Umbilical cord (tissue), 2 donors: ENCODE data around the gene TGFBR2. TPM values are rescaled to one million over a fixed set of nuclear protein-coding genes. Genes with fewer than 3 reads are reported as not detected.
A peak's percentile ranks its signal among the peaks of the same experiment; 100 is the strongest.

ENCODE experiments used
- DNase-seq: peaks from one replicate; pipeline ENCODE4 v3.0.0-alpha.2; 2015; ENCODE audit warnings: low spot score
- total RNA-seq: library from RNA; depleted of rRNA; stranded (reverse); fragments of >200 nt; gene quantifications from one replicate; pipeline ENCODE4 v1.2.3, GENCODE V29; 2014; ENCODE audit warnings: low replicate concordance; ENCODE audit not compliant: insufficient read depth

TGFBR2 gene
- total RNA-seq, 1 donor from 2014 or later = 54.2 TPM

DNA sequence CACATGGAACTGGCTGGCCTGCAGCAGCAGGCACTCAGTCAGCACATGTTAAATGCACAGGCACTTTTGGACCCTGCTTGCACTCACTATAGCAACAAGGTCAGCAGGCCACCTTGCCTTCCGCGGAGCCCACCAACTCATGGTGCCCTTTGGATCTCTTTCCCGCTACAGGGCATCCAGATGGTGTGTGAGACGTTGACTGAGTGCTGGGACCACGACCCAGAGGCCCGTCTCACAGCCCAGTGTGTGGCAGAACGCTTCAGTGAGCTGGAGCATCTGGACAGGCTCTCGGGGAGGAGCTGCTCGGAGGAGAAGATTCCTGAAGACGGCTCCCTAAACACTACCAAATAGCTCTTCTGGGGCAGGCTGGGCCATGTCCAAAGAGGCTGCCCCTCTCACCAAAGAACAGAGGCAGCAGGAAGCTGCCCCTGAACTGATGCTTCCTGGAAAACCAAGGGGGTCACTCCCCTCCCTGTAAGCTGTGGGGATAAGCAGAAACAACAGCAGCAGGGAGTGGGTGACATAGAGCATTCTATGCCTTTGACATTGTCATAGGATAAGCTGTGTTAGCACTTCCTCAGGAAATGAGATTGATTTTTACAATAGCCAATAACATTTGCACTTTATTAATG, 85.0 kb downstream of the TGFBR2 start:
- DNase-seq = no peak

DNA sequence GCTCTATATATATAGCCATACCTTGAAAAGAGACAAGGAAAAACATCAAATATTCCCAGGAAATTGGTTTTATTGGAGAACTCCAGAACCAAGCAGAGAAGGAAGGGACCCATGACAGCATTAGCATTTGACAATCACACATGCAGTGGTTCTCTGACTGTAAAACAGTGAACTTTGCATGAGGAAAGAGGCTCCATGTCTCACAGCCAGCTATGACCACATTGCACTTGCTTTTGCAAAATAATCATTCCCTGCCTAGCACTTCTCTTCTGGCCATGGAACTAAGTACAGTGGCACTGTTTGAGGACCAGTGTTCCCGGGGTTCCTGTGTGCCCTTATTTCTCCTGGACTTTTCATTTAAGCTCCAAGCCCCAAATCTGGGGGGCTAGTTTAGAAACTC, 85.5 kb downstream of the TGFBR2 start:
- no peak for DNase-seq

DNA sequence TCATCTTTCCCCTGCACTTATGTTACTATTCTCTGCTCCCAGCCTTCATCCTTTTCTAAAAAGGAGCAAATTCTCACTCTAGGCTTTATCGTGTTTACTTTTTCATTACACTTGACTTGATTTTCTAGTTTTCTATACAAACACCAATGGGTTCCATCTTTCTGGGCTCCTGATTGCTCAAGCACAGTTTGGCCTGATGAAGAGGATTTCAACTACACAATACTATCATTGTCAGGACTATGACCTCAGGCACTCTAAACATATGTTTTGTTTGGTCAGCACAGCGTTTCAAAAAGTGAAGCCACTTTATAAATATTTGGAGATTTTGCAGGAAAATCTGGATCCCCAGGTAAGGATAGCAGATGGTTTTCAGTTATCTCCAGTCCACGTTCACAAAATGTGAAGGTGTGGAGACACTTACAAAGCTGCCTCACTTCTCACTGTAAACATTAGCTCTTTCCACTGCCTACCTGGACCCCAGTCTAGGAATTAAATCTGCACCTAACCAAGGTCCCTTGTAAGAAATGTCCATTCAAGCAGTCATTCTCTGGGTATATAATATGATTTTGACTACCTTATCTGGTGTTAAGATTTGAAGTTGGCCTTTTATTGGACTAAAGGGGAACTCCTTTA, 86.2 kb downstream of the TGFBR2 start:
- DNase-seq = no peak

DNA sequence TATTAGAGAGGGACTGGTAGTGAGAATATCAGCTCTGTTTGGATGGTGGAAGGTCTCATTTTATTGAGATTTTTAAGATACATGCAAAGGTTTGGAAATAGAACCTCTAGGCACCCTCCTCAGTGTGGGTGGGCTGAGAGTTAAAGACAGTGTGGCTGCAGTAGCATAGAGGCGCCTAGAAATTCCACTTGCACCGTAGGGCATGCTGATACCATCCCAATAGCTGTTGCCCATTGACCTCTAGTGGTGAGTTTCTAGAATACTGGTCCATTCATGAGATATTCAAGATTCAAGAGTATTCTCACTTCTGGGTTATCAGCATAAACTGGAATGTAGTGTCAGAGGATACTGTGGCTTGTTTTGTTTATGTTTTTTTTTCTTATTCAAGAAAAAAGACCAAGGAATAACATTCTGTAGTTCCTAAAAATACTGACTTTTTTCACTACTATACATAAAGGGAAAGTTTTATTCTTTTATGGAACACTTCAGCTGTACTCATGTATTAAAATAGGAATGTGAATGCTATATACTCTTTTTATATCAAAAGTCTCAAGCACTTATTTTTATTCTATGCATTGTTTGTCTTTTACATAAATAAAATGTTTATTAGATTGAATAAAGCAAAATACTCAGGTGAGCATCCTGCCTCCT, 87.2 kb downstream of the TGFBR2 start:
- peak; percentile 77 for DNase-seq

DNA sequence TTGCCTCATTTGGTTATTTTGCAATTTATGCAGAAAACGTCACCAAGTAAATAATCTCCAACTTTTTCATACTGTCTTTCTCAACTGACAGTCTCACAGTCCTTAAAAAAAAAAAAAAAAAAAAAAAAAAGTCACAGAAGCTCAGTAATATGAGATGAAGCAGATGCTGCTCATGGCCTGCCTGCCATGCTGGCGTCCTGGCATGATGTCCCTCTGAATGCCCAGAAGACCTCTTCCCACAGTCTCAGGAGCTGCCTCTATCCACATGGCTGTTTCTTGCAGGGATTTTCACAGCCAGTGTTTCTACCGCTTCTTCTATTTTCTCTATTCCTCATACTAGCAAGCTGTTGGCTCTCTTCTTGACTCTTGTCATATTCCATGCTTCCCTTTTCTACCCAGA, 87.7 kb downstream of the TGFBR2 start:
- no peak for DNase-seq

DNA sequence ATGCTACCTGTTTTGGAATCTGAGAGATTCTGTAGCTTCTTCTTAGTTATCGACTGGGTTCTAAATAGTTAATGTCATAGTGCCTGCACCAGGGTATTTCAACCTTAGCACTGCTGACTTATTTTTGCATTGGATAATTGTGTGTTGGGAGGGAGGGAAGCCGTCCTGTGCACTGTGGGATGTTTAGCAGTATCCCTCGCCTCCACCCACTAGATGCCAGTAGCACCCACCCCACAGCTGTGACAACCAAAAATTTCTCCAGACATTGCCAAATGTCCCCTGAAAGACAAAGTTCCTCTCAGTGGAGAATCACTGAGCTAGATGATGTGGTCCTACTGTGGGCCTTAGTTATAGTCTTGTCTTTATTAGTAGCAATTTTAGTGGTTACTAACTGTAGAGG, 88.3 kb downstream of the TGFBR2 start:
- no peak for DNase-seq

DNA sequence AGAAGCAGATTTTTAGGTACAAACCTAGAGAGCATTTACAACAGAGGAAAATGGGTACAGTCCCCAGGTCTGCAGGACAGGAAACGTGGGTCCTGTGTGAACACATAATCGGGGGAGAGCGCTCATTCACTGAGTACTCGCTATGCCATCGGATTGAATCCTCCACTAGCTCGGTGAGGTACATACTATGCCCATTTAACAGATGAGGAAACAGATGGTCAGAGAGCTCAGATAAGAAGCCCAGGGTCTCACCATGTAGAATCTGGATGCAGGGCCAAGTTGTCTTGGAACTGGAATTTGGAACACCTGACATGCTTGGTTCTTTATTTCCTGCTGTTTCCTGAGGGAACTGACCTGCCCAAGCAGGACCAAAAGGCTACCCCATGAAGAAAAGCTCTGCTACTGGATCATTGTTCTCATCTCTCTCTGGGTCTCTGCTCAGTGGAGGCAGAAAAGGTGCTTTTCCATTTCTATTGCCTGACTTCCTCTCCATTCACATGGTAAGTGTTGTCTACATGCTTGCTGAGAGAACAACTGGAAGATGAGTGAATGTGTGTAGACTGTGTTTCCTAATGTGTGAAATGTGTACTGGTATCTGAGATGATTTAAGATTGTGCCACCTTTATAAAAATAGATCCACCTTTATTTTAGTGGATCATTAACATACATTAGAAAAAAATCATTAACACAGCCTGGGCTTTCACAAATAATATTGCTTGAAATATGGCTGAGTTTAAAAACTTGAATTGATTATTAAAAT, 89.1 kb downstream of the TGFBR2 start:
- no peak for DNase-seq

DNA sequence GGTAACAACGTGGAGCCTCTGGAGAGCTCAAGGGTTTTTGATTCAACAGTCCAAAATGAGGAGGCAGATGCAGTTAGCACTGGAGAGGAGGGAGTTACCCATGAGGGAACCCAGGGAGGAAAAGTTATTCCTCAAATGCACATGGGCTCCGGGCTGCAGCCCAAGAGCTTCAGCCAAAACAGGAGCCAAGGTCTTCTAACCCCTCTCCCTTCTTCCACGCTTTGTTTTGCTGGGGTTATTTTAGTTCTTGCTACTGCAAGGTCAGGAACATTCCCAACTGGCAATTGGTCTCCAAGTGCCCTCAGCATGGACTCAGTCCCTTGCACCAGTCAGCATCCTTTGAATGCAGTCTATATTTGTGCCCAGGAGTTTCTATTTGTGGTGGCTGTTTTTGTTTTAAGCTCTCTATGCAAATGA, 90.0 kb downstream of the TGFBR2 start:
- no peak for DNase-seq

DNA sequence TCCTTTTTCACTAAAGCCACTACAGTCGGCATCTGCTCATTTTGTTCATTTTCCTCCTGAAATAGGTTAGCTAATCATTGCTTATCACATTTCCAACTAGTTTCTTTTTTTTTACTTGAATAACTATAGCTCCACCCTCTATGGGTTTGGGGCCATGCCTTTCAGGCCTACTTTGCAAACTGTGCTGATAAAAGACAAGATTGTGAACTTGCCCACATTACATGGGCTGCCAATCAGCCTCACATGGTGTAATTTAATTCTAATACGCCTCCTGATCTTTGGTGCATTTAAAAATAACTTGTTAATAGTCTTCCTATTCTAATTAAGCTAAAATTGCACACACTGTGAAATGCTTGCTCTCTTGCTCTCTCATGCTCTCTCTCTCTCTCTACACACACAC, 90.5 kb downstream of the TGFBR2 start:
- no peak for DNase-seq

DNA sequence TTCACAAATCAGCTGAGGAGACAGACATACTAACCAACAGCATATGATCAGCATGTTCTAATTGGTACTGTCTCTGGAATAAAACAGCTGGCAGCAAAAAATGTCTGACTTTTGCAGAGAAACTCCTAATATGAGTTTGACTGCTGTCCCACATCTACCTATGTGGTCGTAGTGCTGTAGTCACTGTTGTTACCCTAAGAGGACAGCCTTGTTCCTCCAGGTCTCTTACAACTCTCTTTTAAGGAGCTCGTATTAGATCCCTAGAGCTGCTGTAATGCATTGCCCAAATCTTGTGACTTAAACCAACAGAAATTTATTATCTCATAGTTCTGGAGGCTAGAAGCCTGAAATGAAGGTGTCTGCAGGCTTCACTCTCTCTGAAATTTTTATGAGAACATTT, 92.1 kb downstream of the TGFBR2 start:
- DNase-seq = no peak

DNA sequence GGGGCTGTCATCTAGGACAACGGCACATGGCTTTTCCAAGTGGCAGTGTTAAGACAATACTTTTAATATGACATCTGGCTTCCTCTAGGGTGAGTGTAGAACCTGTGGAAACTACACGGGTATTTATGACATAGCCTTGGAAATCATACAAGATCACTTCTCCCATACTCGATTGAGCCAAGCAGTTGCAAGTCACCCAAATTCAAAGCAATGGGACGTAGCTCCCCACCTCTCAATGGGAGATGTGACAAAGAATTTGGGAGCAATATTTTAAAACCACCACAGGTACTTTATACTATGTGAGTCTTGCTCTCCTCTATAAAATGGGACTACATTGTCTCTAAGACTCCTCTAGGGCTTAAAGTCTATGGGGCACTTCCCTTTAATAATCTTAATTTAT, 93.5 kb downstream of the TGFBR2 start:
- DNase-seq = no peak

DNA sequence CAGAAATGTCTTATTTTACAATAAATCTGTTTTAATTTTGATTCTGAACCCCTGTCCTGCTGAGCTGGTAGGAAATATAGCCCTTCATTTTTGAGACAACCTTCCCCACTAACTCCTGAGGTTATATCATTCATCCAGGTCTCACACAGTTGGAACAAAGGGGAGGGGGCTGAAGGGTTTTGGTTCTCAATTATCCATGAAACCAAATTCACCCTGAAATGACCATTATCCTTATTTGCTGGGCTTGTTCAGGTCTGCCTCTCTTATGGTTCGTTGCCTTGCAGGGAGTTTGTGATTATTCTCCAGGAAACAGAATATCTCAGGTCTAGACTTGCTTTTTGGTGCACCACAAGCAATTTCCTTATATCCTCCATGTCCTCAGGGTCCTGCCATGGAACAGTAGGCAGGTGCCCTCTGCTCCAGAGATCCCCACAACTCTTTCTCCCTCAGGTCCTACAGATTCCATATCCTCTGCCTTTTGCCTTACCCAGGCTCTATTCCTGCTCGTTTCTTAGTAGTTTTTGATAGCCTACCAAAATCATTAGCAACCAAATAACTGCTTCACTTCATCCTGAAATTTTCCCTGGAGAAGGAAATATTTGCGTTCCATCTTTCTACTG, 94.4 kb downstream of the TGFBR2 start:
- no peak for DNase-seq

DNA sequence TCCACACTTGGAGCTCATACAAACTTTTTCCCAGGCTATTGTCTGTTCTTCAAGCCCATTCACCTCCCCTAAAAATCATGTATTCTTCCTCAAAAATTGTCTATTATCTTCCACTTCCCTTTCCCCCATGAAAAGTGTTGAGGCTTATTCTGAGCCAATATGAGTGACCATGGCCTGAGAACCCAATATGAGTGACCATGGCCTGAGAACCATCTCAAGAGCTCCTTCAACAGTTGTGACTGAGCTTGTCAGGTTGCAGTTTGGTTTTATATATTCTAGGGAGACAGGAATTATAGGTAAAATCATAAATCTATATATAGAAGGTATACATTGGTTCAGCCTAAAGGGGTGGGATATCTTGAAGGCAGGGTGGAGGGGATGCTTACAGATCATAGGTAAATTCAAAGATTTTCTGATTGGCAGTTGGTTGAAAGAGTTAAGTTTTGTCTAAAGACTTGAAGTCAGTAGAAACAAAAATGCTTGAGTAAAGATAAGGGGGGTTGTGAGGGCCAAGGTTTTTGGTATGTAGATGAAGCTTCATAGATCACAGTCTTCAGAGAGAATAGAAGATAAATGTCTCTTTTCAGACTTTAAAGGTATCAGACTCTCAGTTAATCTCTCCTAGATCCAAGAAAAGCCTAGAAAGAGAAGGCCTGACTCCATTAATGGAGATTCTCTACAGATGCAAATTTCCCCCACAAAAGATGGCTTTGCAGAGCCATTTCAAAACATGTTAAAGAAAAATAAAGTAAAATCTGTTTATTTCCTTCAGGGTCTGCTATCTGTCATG, 95.8 kb downstream of the TGFBR2 start:
- peak; percentile 81 for DNase-seq

DNA sequence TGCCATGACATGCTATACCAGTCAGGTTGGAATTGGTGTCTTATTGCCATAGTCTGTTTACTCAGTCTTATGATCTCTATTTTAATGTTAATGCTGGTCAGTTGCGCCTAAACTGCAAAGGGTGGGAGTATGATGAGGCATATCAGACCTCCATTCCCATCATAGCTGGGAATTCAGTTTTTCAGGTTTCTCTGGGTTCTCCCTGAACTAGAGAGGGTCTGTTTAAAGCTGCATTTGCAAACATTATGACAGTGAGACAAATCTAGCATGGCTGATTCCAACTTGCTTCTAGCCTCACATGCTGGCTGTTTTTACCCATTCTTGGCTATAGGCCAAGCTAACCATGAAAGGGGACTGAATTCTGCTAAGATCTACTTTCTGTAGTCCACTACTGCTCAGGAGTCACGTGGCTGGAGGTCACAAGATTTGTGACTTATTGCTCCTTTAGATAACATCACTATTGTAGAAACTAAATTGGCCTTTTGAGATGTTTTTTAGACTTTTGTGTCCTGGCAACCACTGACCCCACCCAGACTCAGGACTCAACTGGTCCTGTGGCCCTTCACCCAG, 96.5 kb downstream of the TGFBR2 start:
- DNase-seq = no peak

DNA sequence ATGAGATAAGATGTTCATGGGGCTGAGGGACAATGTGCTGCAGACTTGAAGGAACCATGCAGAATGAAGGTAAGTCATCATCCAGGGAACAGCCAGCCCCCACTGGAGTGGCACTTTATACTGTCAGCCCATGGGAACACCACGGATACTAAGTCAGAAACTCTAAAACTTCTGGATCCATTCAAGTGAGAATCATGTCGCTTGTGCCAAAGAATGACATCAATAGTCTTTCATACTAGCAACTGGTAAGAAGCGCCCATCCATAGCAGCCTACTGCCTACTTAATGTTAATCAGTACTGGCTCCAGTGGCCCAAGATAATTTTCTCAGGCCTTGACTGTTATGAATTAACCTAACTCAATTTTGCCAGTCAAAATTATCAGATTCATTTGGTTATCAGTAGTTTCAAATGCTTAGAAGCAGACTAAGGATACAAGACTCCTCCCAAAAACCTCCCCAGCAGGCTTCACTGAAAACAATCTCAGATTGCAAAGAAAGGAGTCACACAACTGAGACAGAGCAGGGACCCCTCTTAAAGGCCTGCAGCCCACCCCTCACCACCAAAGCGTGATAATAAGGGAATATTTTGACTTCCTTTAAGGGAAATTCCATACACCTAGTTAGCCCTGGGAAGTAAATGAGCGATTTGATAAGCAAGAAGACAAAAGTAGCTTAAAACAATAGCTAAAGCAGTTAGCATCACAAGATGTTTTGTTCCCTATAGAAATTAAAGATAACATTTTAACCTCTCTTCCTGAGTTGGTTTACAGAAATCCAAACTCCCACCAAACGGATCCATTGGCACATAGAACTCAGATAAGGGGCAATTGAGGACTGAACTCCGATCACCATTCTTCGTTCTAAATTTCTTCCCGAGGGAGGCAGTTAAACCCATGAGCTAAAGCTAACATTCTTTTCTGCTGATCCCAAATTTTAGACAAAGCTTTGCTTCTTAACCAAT, 98.8 kb downstream of the TGFBR2 start:
- DNase-seq = no peak

DNA sequence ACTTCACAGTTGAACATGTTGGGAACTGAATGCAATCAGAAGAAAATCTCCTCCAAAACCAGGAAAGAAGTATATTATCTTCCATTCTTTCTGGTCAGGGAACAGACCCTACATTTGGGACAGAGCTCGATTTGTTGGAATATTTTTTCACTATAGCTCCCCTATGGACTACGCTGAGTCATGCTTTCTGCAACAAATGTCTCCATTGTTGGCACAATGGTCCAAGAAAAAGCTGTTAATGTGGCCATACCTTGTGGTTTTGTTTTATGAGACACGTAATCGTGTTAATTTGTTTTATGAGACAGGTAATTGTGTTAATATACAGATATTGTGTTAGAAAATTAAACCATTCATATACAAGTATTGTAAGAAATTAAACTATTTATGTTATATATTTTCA, 101.4 kb downstream of the TGFBR2 start:
- DNase-seq = no peak

DNA sequence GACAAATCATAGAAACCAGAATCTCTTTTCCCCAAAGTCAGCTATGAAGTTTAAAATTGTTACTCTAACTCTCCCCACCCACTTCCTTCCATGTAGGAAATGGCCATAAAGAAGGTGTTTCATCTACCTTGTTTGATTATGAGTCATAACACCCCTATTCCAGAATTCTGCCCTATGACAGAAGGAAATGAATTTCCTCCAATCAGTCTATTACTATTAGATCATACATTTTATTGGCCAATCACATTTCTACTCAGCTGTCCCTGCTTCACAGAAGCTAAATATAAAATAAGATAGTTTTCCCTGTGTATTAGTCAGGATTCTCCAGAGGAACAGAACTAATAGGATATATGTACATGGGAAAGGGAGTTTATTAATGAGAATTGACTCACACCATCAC, 102.1 kb downstream of the TGFBR2 start:
- DNase-seq = no peak

DNA sequence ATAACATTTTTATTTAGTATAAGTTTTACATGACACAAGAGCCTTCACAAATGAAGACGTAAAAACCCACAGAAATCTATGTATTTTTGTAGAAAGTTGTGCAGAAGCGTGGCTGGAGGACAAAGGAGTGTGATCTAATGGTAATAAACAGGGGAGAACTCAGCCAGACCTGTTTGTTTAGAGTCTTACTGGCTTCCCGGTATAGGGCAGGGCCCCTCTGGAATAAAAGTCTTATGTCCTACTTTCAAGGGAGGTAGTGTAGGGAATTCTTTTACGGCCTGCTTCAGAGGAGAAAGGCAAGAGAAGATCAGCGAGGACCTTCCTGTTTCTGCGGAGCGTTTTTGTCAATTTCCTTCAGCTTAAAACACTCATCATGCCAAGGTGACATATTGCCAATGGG, 103.6 kb downstream of the TGFBR2 start:
- no peak for DNase-seq

DNA sequence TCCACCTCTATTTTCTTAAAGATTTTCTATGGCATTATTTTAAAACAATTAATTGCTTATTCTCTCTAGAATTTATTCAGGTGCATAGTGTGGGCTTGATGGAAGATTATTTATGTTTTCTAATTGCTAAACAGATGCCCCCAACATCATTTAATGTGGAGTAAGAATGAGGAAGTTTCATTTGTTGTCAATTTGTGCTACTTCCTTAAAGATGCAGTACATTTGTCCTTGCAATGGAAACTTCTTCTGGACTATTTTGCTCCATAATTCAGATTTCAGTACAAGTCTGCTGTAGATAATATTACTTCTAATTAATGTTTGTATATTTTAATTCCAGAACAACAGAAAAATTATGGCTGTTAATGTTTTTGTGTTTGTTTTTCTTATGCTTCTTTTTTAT, 104.8 kb downstream of the TGFBR2 start:
- DNase-seq = no peak

DNA sequence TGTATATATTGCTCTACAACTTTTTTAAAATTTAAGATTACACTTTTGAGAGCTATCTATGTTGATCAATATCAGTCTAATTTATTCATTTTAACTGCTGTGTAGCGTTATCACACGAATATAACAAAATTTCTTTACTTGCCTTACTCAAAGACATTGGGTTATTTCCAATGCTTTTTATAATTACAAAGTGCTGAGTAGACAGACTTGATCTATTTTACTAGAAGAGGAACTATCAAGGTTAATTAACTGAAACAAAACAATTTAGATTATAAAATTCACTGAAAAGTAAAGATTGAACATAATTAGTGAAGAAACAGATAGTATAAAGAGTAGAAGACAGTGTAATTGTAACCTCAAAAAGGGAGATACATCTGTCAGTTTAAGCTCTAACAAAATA, 105.5 kb downstream of the TGFBR2 start:
- no peak for DNase-seq
